MCF 10A (cell line): ENCODE data around the gene PSMB8. TPM values are rescaled to one million over a fixed set of nuclear protein-coding genes. Genes with fewer than 3 reads are reported as not detected.

ENCODE experiments used
- BruUV-seq: library from RNA; stranded (reverse); fragments of 400-500 nt; replicated peaks from 2 replicates; lab custom pipeline; 2021; lab: Mats Ljungman, UMichigan
- CTCF ChIA-PET: fragments of 300-600 bp; sonication (Branson Sonifier 250); formaldehyde crosslinking; extraction: SDS; loops from one replicate; lab custom pipeline; 2021; ENCODE audit warnings: antibody characterized with exemption, inconsistent platforms; lab: Yijun Ruan, JAX
- POLR2A ChIA-PET: fragments of 300-600, 350-650 bp; sonication (Branson Sonifier 250); formaldehyde crosslinking; extraction: SDS; loops from one replicate; lab custom pipeline; 2020; ENCODE audit warnings: antibody characterized with exemption, inconsistent platforms; lab: Yijun Ruan, JAX
- DNase-seq: peaks from one replicate; pipeline ENCODE4 v3.0.0-alpha.2; 2018; ENCODE audit not compliant: unreplicated experiment
- H3K27ac Mint-ChIP-seq: one replicate; pipeline ENCODE4 v1.8.0; 2022; ENCODE audit warnings: mild to moderate bottlenecking, low read depth, mixed read lengths; ENCODE audit not compliant: unreplicated experiment
- H3K27me3 Mint-ChIP-seq: one replicate; pipeline ENCODE4 v1.8.0; 2022; ENCODE audit warnings: mixed read lengths; ENCODE audit not compliant: insufficient read depth, unreplicated experiment
- H3K36me3 Mint-ChIP-seq: one replicate; pipeline ENCODE4 v1.8.0; 2022; ENCODE audit warnings: mild to moderate bottlenecking, moderate library complexity, mixed read lengths; ENCODE audit not compliant: insufficient read depth, unreplicated experiment
- H3K4me1 Mint-ChIP-seq: one replicate; pipeline ENCODE4 v1.8.0; 2022; ENCODE audit warnings: mixed read lengths; ENCODE audit not compliant: insufficient read depth, unreplicated experiment
- H3K4me3 Mint-ChIP-seq: one replicate; pipeline ENCODE4 v1.8.0; 2022; ENCODE audit warnings: mild to moderate bottlenecking, moderate library complexity, mixed read lengths; ENCODE audit not compliant: unreplicated experiment
- H3K9me3 Mint-ChIP-seq: one replicate; pipeline ENCODE4 v1.8.0; 2022; ENCODE audit warnings: mixed read lengths; ENCODE audit not compliant: unreplicated experiment
- intact Hi-C: fragments of 100-400 bp; cut with micrococcal nuclease; formaldehyde crosslinking; loops from 2 replicates; pipeline ENCODE4 v1.14.1; 2022
- total RNA-seq: library from RNA; stranded (reverse); gene quantifications from 2 replicates; pipeline ENCODE4 v1.2.3, GENCODE V29; 2022
- TF ChIP-seq, protein P1 (sequence below): fragments of 200-600 bp; IDR thresholded peaks from one replicate; pipeline ENCODE4 v1.8.0; 2022; ENCODE audit warnings: antibody characterized with exemption, mild to moderate bottlenecking; ENCODE audit not compliant: unreplicated experiment

Gene PSMB8
- total RNA-seq, 1 experiment from 2014 or later = 34.1 TPM

DNA sequence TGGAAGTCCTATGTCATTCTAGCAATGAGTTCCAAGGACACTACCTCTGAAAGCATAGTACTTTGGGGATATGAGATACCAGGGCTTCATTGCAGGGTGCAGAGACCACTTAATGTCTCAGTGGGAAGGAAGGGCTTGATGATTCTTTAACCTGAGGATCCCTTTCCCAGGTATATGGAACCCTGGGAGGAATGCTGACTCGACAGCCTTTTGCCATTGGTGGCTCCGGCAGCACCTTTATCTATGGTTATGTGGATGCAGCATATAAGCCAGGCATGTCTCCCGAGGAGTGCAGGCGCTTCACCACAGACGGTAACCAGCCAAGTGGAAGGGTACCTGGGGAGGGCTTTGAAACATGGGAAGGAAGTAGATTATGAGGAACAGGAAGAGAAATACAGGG is 14.3 kb upstream of the PSMB8 start:
- ChIA-PET CTCF (interaction anchor here (0.6 to 5.7 kb wide), 4 partner anchors 10 to 62 kb away, joined by 3 to 110 read pairs (median 14); partner anchors contain the start of gene TAP2), POLR2A (interaction anchor here (3.1 to 5.6 kb wide), 2 partner anchors 13 to 20 kb away, joined by 18 to 111 read pairs; partner anchors contain the start of genes PSMB8 and TAP2)
- H3K27ac Mint-ChIP-seq = no peak overlapping the region
- no peak overlapping the region for H3K4me3 Mint-ChIP-seq
- H3K9me3 Mint-ChIP-seq = no peaks in the 10 kb centered on the region
- TF ChIP-seq, protein P1, sequence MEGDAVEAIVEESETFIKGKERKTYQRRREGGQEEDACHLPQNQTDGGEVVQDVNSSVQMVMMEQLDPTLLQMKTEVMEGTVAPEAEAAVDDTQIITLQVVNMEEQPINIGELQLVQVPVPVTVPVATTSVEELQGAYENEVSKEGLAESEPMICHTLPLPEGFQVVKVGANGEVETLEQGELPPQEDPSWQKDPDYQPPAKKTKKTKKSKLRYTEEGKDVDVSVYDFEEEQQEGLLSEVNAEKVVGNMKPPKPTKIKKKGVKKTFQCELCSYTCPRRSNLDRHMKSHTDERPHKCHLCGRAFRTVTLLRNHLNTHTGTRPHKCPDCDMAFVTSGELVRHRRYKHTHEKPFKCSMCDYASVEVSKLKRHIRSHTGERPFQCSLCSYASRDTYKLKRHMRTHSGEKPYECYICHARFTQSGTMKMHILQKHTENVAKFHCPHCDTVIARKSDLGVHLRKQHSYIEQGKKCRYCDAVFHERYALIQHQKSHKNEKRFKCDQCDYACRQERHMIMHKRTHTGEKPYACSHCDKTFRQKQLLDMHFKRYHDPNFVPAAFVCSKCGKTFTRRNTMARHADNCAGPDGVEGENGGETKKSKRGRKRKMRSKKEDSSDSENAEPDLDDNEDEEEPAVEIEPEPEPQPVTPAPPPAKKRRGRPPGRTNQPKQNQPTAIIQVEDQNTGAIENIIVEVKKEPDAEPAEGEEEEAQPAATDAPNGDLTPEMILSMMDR = no peak
- H3K27me3 Mint-ChIP-seq = no peaks in the 10 kb centered on the region
- peaks cover 5% of the 10 kb centered on the region for H3K36me3 Mint-ChIP-seq
- BruUV-seq = no TSS peak
- intact Hi-C loops = no loop called here
- DNase-seq = no peak
- H3K4me1 Mint-ChIP-seq = peaks cover 19% of the 10 kb centered on the region

DNA sequence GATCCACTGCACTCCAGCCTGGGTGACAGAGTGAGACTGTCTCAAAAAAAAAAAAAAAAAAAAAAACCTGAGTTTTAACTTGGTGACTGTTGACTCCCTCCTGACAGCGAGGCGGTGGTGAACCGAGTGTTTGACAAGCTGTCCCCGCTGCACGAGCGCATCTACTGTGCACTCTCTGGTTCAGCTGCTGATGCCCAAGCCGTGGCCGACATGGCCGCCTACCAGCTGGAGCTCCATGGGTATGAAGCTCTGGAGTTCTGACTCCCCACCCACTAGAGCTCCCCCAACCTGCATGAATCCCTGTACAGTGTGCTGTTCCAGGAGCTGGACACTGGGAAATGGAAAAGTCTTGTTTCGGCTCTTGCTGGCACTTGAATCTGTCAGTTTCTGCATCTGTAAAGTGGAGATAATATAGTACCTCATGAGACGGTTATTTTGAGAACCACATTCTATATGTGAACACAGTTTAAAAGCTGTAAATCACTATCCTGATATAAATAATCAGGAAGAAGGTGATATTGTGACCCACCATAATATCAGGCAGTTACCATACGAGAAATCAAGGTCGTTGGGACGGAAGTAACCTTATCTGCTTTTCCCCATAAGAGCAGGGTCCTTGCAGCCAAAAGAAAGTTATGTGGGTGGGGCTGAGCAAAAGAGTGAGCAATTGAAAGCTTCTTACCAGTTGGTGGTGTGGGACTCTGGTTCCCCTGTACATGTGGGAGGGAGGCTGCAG is 13.5 kb upstream of the PSMB8 start:
- no peaks in the 10 kb centered on the region for H3K9me3 Mint-ChIP-seq
- H3K27me3 Mint-ChIP-seq = no peaks in the 10 kb centered on the region
- H3K4me1 Mint-ChIP-seq = peaks cover 25% of the 10 kb centered on the region
- no peak overlapping the region for H3K4me3 Mint-ChIP-seq
- ChIA-PET POLR2A (interaction anchor here (3.1 to 5.6 kb wide), 2 partner anchors 13 to 19 kb away, joined by 18 to 111 read pairs; partner anchors contain the start of genes PSMB8 and TAP2), CTCF (interaction anchor here (0.7 to 5.7 kb wide), 3 partner anchors 11 to 62 kb away, joined by 3 to 110 read pairs (median 25); partner anchors contain the start of gene TAP2)
- intact Hi-C loops = no loop called here
- no peak for DNase-seq
- peaks cover 5% of the 10 kb centered on the region for H3K36me3 Mint-ChIP-seq
- no TSS peak for BruUV-seq
- TF ChIP-seq, protein P1 = no peak
- no peak overlapping the region for H3K27ac Mint-ChIP-seq

DNA sequence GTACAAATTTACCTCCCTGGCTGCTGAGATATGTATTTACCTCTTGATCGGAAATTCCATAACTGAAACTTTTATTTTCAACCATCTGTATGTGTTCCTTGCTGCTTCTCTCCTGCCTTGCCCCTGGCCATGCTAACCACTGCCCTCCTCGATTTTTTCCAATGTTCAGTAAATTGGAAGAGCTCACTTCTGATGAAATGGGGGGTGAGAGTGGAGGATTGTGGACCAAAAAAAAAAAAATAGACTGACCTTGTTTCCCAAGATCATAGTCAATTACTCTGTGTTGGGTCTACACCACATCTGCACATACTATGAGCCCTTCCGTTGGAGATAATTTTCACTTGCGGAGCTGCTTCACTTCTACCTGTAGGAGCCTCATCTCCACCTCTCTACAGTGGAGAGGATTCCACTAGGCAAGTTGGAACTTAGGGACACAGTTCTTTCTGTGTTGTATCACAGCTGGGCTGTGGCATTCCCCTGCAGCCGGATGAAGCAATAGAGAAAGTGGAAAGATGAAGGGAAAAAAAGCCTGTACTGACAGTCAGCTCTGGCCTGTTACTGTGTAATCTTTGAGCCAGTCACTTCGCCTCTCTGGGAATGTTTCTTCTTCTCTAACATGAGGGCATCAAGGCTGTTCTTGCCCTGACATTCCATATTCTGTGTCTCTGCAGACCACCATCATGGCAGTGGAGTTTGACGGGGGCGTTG is 11.8 kb upstream of the PSMB8 start:
- Mint-ChIP-seq H3K36me3 (peaks cover 7% of the 10 kb centered on the region), H3K27ac (no peak overlapping the region), H3K4me1 (peaks cover 25% of the 10 kb centered on the region), H3K4me3 (no peak overlapping the region), H3K27me3 (no peaks in the 10 kb centered on the region), H3K9me3 (no peaks in the 10 kb centered on the region)
- ChIA-PET POLR2A (interaction anchor here (0.7 to 5.6 kb wide), 5 partner anchors 12 to 1581 kb away, joined by 3 to 111 read pairs (median 4); partner anchors contain the start of genes PSMB8 and TAP2), CTCF (interaction anchor here (0.5 to 5.7 kb wide), 11 partner anchors 13 to 683 kb away, joined by 3 to 110 read pairs (median 3); partner anchors contain the start of gene TAP2)
- intact Hi-C loops = no loop called here
- TF ChIP-seq, protein P1 = no peak
- BruUV-seq = no TSS peak
- DNase-seq = no peak
